HepG2 (cell line): Measurements from ENCODE around the gene TTC6. TPM values are rescaled to one million over a fixed set of nuclear protein-coding genes. Genes with fewer than 3 reads are reported as not detected.

ENCODE experiments used
- ATF6 ChIP-seq: sonication (generic); formaldehyde crosslinking; conservative IDR thresholded peaks from 2 replicates; pipeline ENCODE4 v1.4.0; 2020; ENCODE audit warnings: missing genetic modification reagents
- ATRX ChIP-seq: sonication (generic); formaldehyde crosslinking; IDR thresholded peaks from 2 replicates; pipeline ENCODE4 v1.4.0; 2020; ENCODE audit warnings: missing genetic modification reagents, borderline replicate concordance
- BRD4 ChIP-seq: sonication (generic); formaldehyde crosslinking; IDR thresholded peaks from 2 replicates; pipeline ENCODE4 v1.4.0; 2020; ENCODE audit warnings: missing genetic modification reagents
- MXD4 ChIP-seq: IDR thresholded peaks from 2 replicates; pipeline ENCODE4 v1.6.1; 2016; ENCODE audit warnings: mild to moderate bottlenecking, missing biosample characterization, missing genetic modification reagents
- MXI1 ChIP-seq: IDR thresholded peaks from 3 replicates; pipeline ENCODE4 v1.6.1; 2012; ENCODE audit warnings: low read depth, low read length, inconsistent platforms, borderline replicate concordance
- NAIF1 ChIP-seq: sonication (generic); formaldehyde crosslinking; IDR thresholded peaks from 2 replicates; pipeline ENCODE4 v1.5.0; 2020; ENCODE audit warnings: mild to moderate bottlenecking, missing genetic modification reagents, borderline replicate concordance
- NFE2 ChIP-seq: sonication (generic); formaldehyde crosslinking; IDR thresholded peaks from 2 replicates; pipeline ENCODE4 v1.4.0; 2020; ENCODE audit warnings: missing genetic modification reagents
- PREB ChIP-seq: sonication (generic); formaldehyde crosslinking; IDR thresholded peaks from 2 replicates; pipeline ENCODE4 v1.4.0; 2020; ENCODE audit warnings: missing genetic modification reagents
- RFX3 ChIP-seq: IDR thresholded peaks from 2 replicates; pipeline ENCODE4 v1.6.1; 2016; ENCODE audit warnings: missing biosample characterization, missing genetic modification reagents
- SETDB1 ChIP-seq: sonication (generic); formaldehyde crosslinking; IDR thresholded peaks from 2 replicates; pipeline ENCODE4 v1.5.1; 2020; ENCODE audit warnings: missing genetic modification reagents, mild to moderate bottlenecking, borderline replicate concordance
- SP2 ChIP-seq: sonication (generic); formaldehyde crosslinking; IDR thresholded peaks from 2 replicates; pipeline ENCODE4 v1.5.1; 2020; ENCODE audit warnings: mild to moderate bottlenecking, missing genetic modification reagents
- TAF1 ChIP-seq: sonication (generic); formaldehyde crosslinking; IDR thresholded peaks from 2 replicates; pipeline ENCODE4 v1.4.0; 2020; ENCODE audit warnings: missing genetic modification reagents
- TBX2 ChIP-seq: sonication (generic); formaldehyde crosslinking; IDR thresholded peaks from 2 replicates; pipeline ENCODE4 v1.5.0; 2020; ENCODE audit warnings: missing genetic modification reagents, mild to moderate bottlenecking, borderline replicate concordance
- ZNF543 ChIP-seq: sonication (generic); formaldehyde crosslinking; IDR thresholded peaks from 2 replicates; pipeline ENCODE4 v1.4.0; 2020; ENCODE audit warnings: mild to moderate bottlenecking, missing genetic modification reagents
- polyA plus RNA-seq, 8 experiments: library from polyadenylated mRNA; depleted of rRNA in 3 of 8; stranded (reverse) in 7 of 8; unstranded in 1 of 8; fragments of >200 nt; fragmentation: Illumina TruSeq in 4 of 8; extraction: Trizol in 4 of 8; gene quantifications; 2 replicates each; pipeline versions ENCODE4 v1.2.1 to v1.2.3, GENCODE V29; 2011 to 2016; ENCODE audit warnings: low read depth in 4 of 8, missing spikeins in 1 of 8, mixed read lengths in 1 of 8; ENCODE audit not compliant: insufficient read depth in 1 of 8
- total RNA-seq, 5 experiments: library from RNA; depleted of rRNA; stranded (reverse); fragments of >200 nt; fragmentation: Illumina TruSeq; extraction: Trizol; gene quantifications; 2 replicates each; pipeline ENCODE4 v1.2.3, GENCODE V29; 2016; ENCODE audit warnings: low read depth in 1 of 5
- TF ChIP-seq, protein P1 (sequence below): sonication (generic); formaldehyde crosslinking; IDR thresholded peaks from 2 replicates; pipeline ENCODE4 v1.4.0; 2020; ENCODE audit warnings: missing genetic modification reagents, borderline replicate concordance
- TF ChIP-seq, protein P2 (sequence below): sonication (generic); formaldehyde crosslinking; IDR thresholded peaks from 2 replicates; pipeline ENCODE4 v1.4.0; 2020; ENCODE audit warnings: missing genetic modification reagents, borderline replicate concordance

The TTC6 gene
- total and polyA plus RNA-seq, 2 of the 13 experiments (the other 11 are each of a cell fraction or from before 2014, with no cell fraction given) = 9.3 to 27.4 TPM

DNA sequence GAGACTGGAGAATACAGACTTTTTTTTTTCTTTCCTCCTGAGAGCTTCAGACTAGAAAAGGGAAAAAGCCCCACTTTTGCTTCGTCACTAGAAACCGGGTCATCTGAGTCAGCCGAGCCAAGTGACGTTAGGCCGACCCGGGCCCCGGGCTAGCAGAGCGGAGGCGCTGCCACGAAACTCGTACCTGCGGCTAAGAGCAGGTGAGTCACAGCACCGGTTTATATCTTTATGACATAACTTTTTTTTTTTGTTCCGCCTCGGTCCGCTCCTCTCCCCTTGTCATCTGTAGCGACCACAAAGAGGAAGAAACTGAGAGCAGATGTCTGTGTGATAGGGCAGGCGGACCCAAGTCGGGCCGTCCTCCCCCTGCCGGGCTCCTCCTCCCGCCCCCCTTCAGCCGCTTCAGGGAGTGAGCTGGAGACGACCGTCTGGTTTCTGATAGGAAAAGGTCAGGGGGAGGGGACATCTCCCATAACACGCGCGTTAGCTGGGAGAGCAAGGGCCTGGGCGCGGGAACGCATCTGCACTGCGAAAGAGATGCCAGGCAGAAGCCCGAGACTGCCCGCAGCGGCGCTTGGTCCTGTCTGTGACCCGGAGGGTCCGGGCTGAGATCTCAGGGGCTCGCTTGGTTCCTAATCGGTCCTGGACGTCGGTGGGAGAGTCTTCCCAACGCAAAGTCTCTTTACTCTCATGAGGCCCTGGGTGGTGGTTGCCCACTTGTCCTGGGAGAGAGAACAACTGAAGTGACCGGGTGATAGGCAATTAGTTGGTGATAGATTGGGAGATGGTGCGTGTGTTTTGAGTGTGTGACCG is 586 bp downstream of the TTC6 start (continued):
- TF ChIP-seq, protein P1, sequence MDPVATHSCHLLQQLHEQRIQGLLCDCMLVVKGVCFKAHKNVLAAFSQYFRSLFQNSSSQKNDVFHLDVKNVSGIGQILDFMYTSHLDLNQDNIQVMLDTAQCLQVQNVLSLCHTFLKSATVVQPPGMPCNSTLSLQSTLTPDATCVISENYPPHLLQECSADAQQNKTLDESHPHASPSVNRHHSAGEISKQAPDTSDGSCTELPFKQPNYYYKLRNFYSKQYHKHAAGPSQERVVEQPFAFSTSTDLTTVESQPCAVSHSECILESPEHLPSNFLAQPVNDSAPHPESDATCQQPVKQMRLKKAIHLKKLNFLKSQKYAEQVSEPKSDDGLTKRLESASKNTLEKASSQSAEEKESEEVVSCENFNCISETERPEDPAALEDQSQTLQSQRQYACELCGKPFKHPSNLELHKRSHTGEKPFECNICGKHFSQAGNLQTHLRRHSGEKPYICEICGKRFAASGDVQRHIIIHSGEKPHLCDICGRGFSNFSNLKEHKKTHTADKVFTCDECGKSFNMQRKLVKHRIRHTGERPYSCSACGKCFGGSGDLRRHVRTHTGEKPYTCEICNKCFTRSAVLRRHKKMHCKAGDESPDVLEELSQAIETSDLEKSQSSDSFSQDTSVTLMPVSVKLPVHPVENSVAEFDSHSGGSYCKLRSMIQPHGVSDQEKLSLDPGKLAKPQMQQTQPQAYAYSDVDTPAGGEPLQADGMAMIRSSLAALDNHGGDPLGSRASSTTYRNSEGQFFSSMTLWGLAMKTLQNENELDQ = no peak; the same call in 1 of the 2 replicates
- peak; percentile 97 for TF ChIP-seq ZNF543 (CRISPR knock-in tag)
- TF ChIP-seq SP2 (CRISPR knock-in tag) = no peak
- no peak for TF ChIP-seq NAIF1 (CRISPR knock-in tag)
- TF ChIP-seq ATF6 (CRISPR knock-in tag) = peak; percentile 94; the same call in 1 of the 2 replicates
- TF ChIP-seq MXD4 (CRISPR knock-in tag) = peak; percentile 92
- TF ChIP-seq SETDB1 (CRISPR knock-in tag) = 0 out of 2 replicates have a peak, but pooled peaks have one; percentile 11
- no peak; the same call in none of the 2 replicates for TF ChIP-seq RFX3 (CRISPR knock-in tag)
- TF ChIP-seq BRD4 = peak; percentile 92
- TF ChIP-seq NFE2 (CRISPR knock-in tag) = 0 out of 2 replicates have a peak, but pooled peaks have one; percentile 10
- peak; percentile 85 for TF ChIP-seq MXI1
- TF ChIP-seq ATRX (CRISPR knock-in tag) = peak; percentile 38; the same call in 1 of the 2 replicates
- peak; percentile 91 for TF ChIP-seq TBX2 (CRISPR knock-in tag)
- TF ChIP-seq PREB = 0 out of 2 replicates have a peak, but pooled peaks have one; percentile 25
- TF ChIP-seq, protein P2, sequence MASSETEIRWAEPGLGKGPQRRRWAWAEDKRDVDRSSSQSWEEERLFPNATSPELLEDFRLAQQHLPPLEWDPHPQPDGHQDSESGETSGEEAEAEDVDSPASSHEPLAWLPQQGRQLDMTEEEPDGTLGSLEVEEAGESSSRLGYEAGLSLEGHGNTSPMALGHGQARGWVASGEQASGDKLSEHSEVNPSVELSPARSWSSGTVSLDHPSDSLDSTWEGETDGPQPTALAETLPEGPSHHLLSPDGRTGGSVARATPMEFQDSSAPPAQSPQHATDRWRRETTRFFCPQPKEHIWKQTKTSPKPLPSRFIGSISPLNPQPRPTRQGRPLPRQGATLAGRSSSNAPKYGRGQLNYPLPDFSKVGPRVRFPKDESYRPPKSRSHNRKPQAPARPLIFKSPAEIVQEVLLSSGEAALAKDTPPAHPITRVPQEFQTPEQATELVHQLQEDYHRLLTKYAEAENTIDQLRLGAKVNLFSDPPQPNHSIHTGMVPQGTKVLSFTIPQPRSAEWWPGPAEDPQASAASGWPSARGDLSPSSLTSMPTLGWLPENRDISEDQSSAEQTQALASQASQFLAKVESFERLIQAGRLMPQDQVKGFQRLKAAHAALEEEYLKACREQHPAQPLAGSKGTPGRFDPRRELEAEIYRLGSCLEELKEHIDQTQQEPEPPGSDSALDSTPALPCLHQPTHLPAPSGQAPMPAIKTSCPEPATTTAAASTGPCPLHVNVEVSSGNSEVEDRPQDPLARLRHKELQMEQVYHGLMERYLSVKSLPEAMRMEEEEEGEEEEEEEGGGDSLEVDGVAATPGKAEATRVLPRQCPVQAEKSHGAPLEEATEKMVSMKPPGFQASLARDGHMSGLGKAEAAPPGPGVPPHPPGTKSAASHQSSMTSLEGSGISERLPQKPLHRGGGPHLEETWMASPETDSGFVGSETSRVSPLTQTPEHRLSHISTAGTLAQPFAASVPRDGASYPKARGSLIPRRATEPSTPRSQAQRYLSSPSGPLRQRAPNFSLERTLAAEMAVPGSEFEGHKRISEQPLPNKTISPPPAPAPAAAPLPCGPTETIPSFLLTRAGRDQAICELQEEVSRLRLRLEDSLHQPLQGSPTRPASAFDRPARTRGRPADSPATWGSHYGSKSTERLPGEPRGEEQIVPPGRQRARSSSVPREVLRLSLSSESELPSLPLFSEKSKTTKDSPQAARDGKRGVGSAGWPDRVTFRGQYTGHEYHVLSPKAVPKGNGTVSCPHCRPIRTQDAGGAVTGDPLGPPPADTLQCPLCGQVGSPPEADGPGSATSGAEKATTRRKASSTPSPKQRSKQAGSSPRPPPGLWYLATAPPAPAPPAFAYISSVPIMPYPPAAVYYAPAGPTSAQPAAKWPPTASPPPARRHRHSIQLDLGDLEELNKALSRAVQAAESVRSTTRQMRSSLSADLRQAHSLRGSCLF = no peak
- peak; percentile 80 for TF ChIP-seq TAF1 (CRISPR knock-in tag)
